Measurements from ENCODE around the gene NME7. TPM values are rescaled to one million over a fixed set of nuclear protein-coding genes. Genes with fewer than 3 reads are reported as not detected.

Gene NME7
- total RNA-seq, 1 experiment from 2014 or later, result 21.8 TPM

DNA sequence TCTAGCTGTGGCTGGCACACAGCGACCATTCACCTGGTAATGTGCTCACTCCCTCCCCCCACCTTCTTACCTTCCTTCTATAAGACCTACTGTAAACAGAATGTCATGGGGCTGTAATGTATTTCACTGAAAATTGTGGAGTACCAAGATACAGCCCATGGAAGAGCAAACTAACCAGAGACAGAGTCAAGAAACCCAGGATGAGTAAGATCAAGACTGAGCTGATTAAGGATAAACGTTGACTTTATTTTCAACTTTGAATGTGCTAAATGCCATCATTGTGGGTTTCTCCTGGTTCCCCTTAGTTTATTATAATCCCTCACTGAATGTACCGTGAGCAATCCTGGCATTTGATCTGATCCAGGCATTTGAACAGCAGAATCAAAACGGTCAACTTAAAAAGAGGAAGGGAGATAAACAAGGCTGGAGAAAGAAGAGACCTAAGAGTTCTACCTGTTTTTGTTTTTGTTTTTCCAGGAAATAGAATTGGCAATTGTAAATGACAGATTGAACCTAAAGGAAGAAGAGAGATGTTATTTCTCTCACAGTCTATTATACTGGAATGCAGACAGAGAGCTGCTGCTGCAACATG lies 277.2 kb downstream of the NME7 start:
- no peak for TF ChIP-seq ZBTB33 (IDR thresholded peaks at IDR 0.05; ENCODE audit: extremely low read depth, insufficient replicate concordance, low read length)
- TF ChIP-seq POLR2AphosphoS5 (IDR thresholded peaks at IDR 0.05; ENCODE audit: low read depth, low read length), result no peak
- TF ChIP-seq REST (IDR thresholded peaks at IDR 0.05; ENCODE audit: low read depth), result no peak
- Histone ChIP-seq H3K4me1 (ENCODE audit: control insufficient read depth in 1 of 2, insufficient read depth in 2 of 2, low read length in 2 of 2) (no peaks in the 10 kb centered on the region), H3K27ac (ENCODE audit: low read depth, low read length) (no peak overlapping the region), H2AFZ (ENCODE audit: low read depth, low read length, poor library complexity, severe bottlenecking) (no peak overlapping the region), H3K27me3 (ENCODE audit: insufficient read depth, low read length) (no peaks in the 10 kb centered on the region), H3K9me2 (ENCODE audit: insufficient read depth) (no peaks in the 10 kb centered on the region), H3K9ac (ENCODE audit: low read length) (no peak overlapping the region), H3K4me2 (ENCODE audit: low read length) (no peak overlapping the region), H4K20me1 (ENCODE audit: insufficient read depth) (no peaks in the 10 kb centered on the region), H3K9me3 (ENCODE audit: control insufficient read depth in 1 of 2, insufficient read depth in 1 of 2, low read depth in 1 of 2, low read length in 2 of 2) (no peaks in the 10 kb centered on the region), H3K36me3 (ENCODE audit: control insufficient read depth in 1 of 2, insufficient read depth in 2 of 2, low read length in 2 of 2) (no peaks in the 10 kb centered on the region), H3K4me3 (replicated peaks in 1 of 2; ENCODE audit: low read depth in 1 of 2, low read length in 2 of 2) (no peak overlapping the region), H3K79me2 (ENCODE audit: insufficient read depth, low read length) (no peaks in the 10 kb centered on the region)
- ChIA-PET POLR2A (no interaction called here), CTCF (no interaction called here), RAD21 (ENCODE audit: low non-redundant PET in 1 of 2, low total read pairs in 2 of 2, uncharacterized antibody in 2 of 2, unreplicated experiment in 2 of 2) (no interaction called here)
- ATAC-seq (no peak), DNase-seq (ENCODE audit: low read depth, low spot score) (no peak)
- no TSS peak for BruUV-seq (replicated peaks)
- intact Hi-C loops (cut with micrococcal nuclease), result no loop called here
